ENCODE results near the gene PNLIPRP3. TPM values are rescaled to one million over a fixed set of nuclear protein-coding genes. Genes with fewer than 3 reads are reported as not detected.

The PNLIPRP3 gene
- total and polyA plus RNA-seq, 2 of the 4 experiments (the other 2 are of a cell fraction), result not detected

- H3K4me3 ChIP-seq (ENCODE audit: insufficient read depth, low read depth, low read length), result no peak overlapping the region
- no peak overlapping the region for H3K14ac ChIP-seq (replicated peaks; ENCODE audit: low read depth, low read length)
- no peaks in the 10 kb centered on the region for H3K9me3 ChIP-seq (ENCODE audit: control insufficient read depth, insufficient read depth, low read length)
- TF ChIP-seq MXI1 (IDR thresholded peaks at IDR 0.05; ENCODE audit: borderline replicate concordance, low read depth, low read length) (no peak), POLR2A (IDR thresholded peaks at IDR 0.05; ENCODE audit: low read depth, low read length) (no peak), RCOR1 (IDR thresholded peaks at IDR 0.05; ENCODE audit: insufficient replicate concordance, low read length) (no peak), FOS (IDR thresholded peaks at IDR 0.05; ENCODE audit: low read depth, low read length) (no peak), CTCF (conservative IDR thresholded peaks at IDR 0.05; ENCODE audit: low read depth, low read length) (no peak), SMC3 (IDR thresholded peaks at IDR 0.05; ENCODE audit: low read depth, low read length) (no peak), MAFK (IDR thresholded peaks at IDR 0.05; ENCODE audit: low read depth, low read length) (no peak), USF2 (IDR thresholded peaks at IDR 0.05; ENCODE audit: low read depth, low read length) (no peak), NFE2L2 (IDR thresholded peaks at IDR 0.05; ENCODE audit: low read depth, low read length) (no peak), RAD21 (IDR thresholded peaks at IDR 0.05; ENCODE audit: low read length) (no peak), CEBPB (IDR thresholded peaks at IDR 0.05; ENCODE audit: low read depth, low read length) (no peak), MAZ (IDR thresholded peaks at IDR 0.05; ENCODE audit: borderline replicate concordance, low read depth, low read length) (no peak), ELK1 (IDR thresholded peaks at IDR 0.05; ENCODE audit: borderline replicate concordance, low read depth, low read length) (no peak), CHD1 (IDR thresholded peaks at IDR 0.05; ENCODE audit: low read depth, low read length) (no peak), BHLHE40 (IDR thresholded peaks at IDR 0.05; ENCODE audit: low read depth, low read length) (no peak)
- H3K36me3 ChIP-seq (ENCODE audit: control insufficient read depth, insufficient read depth, low read length), result no peaks in the 10 kb centered on the region
- intact Hi-C loops (cut with micrococcal nuclease), result no loop called here
- no peak overlapping the region for H3K18ac ChIP-seq (ENCODE audit: low read depth, low read length)
- H3K79me1 ChIP-seq (ENCODE audit: low read depth in 1 of 2, low read length in 2 of 2), result no peaks in the 10 kb centered on the region
- H3K27me3 ChIP-seq (ENCODE audit: control insufficient read depth, insufficient read depth, low read length), result no peaks in the 10 kb centered on the region
- no peak overlapping the region for H3K56ac ChIP-seq (ENCODE audit: extremely low read depth, insufficient read depth, low read length)
- ChIA-PET CTCF (no interaction called here), POLR2A (ENCODE audit: unreplicated experiment) (no interaction called here)
- BruUV-seq (replicated peaks), result no TSS peak
- dilution Hi-C loops (cut with HindIII; ENCODE audit: low sequenced_read_pairs, unreplicated experiment), result no loop called here
- WGBS, 2 experiments (ENCODE audit: extremely low coverage in 2 of 2, insufficient read length in 1 of 2), result no CpG with 5 or more reads among the region's 3 CpGs
- in situ Hi-C loops (cut with MboI; ENCODE audit: low sequenced_read_pairs), result no loop called here
- H4K8ac ChIP-seq (ENCODE audit: low read depth in 2 of 2, low read length in 2 of 2), result no peak overlapping the region
- H3K4me1 ChIP-seq (ENCODE audit: control insufficient read depth, insufficient read depth, low read length), result no peaks in the 10 kb centered on the region
- H2BK20ac ChIP-seq (ENCODE audit: low read depth, low read length), result no peak overlapping the region
- no peak overlapping the region for H3K23ac ChIP-seq (ENCODE audit: low read depth, low read length)
- H2AK5ac ChIP-seq (ENCODE audit: low read depth, low read length), result no peak overlapping the region
- H4K20me1 ChIP-seq (ENCODE audit: insufficient read depth, low read length), result no peaks in the 10 kb centered on the region
- H2BK5ac ChIP-seq (ENCODE audit: low read depth, low read length, poor library complexity, severe bottlenecking), result no peak overlapping the region
- no peak overlapping the region for H2BK120ac ChIP-seq (ENCODE audit: low read depth, low read length)
- H2AK9ac ChIP-seq (replicated peaks; ENCODE audit: low read depth, low read length, poor library complexity), result no peak overlapping the region
- no peaks in the 10 kb centered on the region for H3K9me1 ChIP-seq (ENCODE audit: insufficient read depth, low read length)
- no peak overlapping the region for H2AFZ ChIP-seq (replicated peaks; ENCODE audit: low read length, poor library complexity)
- no peak overlapping the region for H4K91ac ChIP-seq (ENCODE audit: insufficient read depth, low read depth, low read length)
- no peak overlapping the region for H3K4me2 ChIP-seq (ENCODE audit: low read depth, low read length)
- ATAC-seq (ENCODE audit: low read depth), result no peak
- no peak overlapping the region for H4K5ac ChIP-seq (ENCODE audit: low read depth, low read length)
- no peak for DNase-seq
- no peak overlapping the region for H3K4ac ChIP-seq (ENCODE audit: low read depth, low read length)
- H2BK15ac ChIP-seq (ENCODE audit: low read depth, low read length), result no peak overlapping the region
- H3K9ac ChIP-seq (ENCODE audit: low read depth, low read length), result no peak overlapping the region
- no peak overlapping the region for H3K27ac ChIP-seq (ENCODE audit: insufficient read depth, low read length)
Measured at GRCh38 chr10:116526219-116526618, 98.6 kb downstream of the PNLIPRP3 start.
